OCI-LY3 (cell line): Measurements from ENCODE around the gene CYBRD1.

Experiments used
- CTCF ChIP-seq: fragments of 200-600, 300-600 bp; sonication (generic); IDR thresholded peaks from 2 replicates; pipeline ENCODE4 v1.5.1; 2014; ENCODE audit warnings: antibody characterized with exemption, low read length, low read depth
- EZH2phosphoT487 ChIP-seq: fragments of 200-600 bp; shearing (Covaris generic); IDR thresholded peaks from 2 replicates; pipeline ENCODE4 v1.6.1; 2018; ENCODE audit warnings: antibody characterized with exemption, mixed run types, low read depth

DNA sequence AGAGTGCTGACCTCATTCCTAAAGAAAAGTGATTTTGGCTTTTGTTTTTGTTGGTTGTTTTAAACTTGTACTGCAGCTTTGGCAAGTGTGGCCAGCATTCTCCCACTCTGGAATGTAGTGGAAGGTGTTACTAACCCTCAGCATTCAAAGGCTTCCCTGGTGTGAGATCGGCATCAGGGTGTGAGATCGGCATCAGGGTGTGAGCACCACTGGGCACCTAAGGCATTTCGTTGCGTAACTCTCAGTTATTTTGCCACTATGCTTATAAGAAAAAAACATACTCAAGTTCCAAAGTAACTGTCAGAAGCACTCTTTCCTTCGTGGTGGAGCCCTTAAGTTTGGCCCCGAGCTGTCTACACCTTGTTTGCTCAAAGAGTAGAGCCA lies 1.7 kb downstream of the CYBRD1 start:
- TF ChIP-seq CTCF (no peak), EZH2phosphoT487 (no peak)
